AG04450 (cell line): ENCODE results near the gene PBX2. TPM values are rescaled to one million over a fixed set of nuclear protein-coding genes. Genes with fewer than 3 reads are reported as not detected.

ENCODE experiments used
- CTCF ChIA-PET: fragments of 300-600, 350-600 bp; formaldehyde crosslinking; extraction: SDS; loops from one replicate; lab custom pipeline; 2022; ENCODE audit warnings: antibody characterized with exemption, inconsistent platforms; lab: Charles Lee
- POLR2A ChIA-PET: fragments of 350-600 bp; formaldehyde crosslinking; extraction: SDS; loops from one replicate; lab custom pipeline; 2021; ENCODE audit warnings: antibody characterized with exemption, inconsistent platforms; lab: Yijun Ruan, JAX
- DNase-seq: peaks from one replicate; pipeline ENCODE4 v3.0.0-alpha.2; 2011; ENCODE audit warnings: low read depth, low spot score
- H3K27ac ChIP-seq: one replicate; pipeline ENCODE4 v1.5.1; 2012; ENCODE audit warnings: low read depth, low read length, control low read depth
- H3K27me3 ChIP-seq: one replicate; pipeline ENCODE4 v1.6.0; 2012; ENCODE audit warnings: low read length; ENCODE audit not compliant: control insufficient read depth, insufficient read depth
- H3K4me3 ChIP-seq: 2 replicates; pipeline ENCODE4 v1.5.1; 2011; ENCODE audit warnings: mild to moderate bottlenecking, low read depth, low read length, control low read depth
- H3K9me3 ChIP-seq: 2 replicates; pipeline ENCODE4 v1.5.1; 2012; ENCODE audit warnings: low read length; ENCODE audit not compliant: control insufficient read depth, insufficient read depth
- polyA plus RNA-seq: library from polyadenylated mRNA; depleted of rRNA; stranded (reverse); fragments of >200 nt; gene quantifications from 2 replicates; pipeline ENCODE4 v1.2.3, GENCODE V29; 2011
- TF ChIP-seq, protein P1 (sequence below): IDR thresholded peaks from 2 replicates; pipeline ENCODE4 v1.5.1; 2011; ENCODE audit warnings: low read depth, low read length, control low read depth, inconsistent platforms

The PBX2 gene
- polyA plus RNA-seq, 1 experiment = 56.5 TPM

DNA sequence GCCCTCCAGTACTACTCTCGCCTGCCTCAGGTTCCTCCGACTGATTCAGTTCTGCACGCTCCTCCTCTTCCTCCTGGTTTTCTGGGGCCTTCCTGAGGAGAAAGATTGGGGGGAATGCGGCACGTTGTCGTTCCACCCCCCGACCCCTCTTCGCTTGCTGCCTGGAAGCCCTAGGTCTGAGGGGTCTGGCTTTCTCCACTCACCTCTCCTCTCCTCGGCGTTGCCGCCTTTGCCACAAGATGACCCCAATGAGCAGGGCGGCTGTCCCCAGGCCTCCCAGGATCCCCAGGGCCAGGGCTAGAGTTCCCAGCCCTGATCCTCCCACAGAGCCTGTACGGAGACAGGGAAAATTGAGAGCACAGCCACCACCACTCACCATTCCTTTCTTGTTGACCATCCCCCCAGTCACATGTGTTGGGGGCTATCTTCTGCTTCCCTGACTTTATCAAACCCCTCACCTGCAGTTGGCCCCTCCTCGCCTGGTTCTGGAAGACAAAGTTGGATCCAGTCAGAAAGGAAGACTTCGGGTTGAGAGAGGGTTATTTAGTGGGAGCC lies 8.8 kb downstream of the PBX2 start:
- Histone ChIP-seq H3K27ac (no peak overlapping the region), H3K4me3 (no peak overlapping the region), H3K9me3 (no peaks in the 10 kb centered on the region), H3K27me3 (no peaks in the 10 kb centered on the region)
- ChIA-PET CTCF (interaction anchor here (0.7 kb wide), 1 partner anchor 62 kb away, joined by 3 read pairs; no protein-coding TSS in a partner anchor), POLR2A (no interaction called here)
- TF ChIP-seq, protein P1, sequence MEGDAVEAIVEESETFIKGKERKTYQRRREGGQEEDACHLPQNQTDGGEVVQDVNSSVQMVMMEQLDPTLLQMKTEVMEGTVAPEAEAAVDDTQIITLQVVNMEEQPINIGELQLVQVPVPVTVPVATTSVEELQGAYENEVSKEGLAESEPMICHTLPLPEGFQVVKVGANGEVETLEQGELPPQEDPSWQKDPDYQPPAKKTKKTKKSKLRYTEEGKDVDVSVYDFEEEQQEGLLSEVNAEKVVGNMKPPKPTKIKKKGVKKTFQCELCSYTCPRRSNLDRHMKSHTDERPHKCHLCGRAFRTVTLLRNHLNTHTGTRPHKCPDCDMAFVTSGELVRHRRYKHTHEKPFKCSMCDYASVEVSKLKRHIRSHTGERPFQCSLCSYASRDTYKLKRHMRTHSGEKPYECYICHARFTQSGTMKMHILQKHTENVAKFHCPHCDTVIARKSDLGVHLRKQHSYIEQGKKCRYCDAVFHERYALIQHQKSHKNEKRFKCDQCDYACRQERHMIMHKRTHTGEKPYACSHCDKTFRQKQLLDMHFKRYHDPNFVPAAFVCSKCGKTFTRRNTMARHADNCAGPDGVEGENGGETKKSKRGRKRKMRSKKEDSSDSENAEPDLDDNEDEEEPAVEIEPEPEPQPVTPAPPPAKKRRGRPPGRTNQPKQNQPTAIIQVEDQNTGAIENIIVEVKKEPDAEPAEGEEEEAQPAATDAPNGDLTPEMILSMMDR = no peak
- no peak for DNase-seq

DNA sequence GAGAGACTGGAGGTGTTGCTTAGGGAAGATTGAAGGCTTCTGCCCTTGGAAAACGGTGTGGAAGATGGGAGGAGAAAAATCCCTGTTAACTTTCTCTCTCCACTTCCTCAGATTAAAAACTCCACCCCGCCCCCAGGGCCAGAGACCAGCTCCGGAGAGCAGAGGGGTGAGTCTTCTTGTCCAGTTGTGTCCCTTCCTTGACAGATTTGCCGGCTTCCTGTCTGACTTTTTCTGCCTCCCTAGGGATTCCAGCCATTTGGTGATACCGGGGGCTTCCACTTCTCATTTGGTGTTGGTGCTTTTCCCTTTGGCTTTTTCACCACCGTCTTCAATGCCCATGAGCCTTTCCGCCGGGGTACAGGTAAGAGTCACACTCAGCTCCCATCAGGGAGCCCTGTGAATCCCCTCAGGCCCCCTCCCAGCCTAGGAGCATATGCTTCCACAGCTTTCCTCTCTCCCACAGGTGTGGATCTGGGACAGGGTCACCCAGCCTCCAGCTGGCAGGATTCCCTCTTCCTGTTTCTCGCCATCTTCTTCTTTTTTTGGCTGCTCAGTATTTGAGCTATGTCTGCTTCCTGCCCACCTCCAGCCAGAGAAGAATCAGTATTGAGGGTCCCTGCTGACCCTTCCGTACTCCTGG lies 10.1 kb downstream of the PBX2 start:
- ChIA-PET CTCF (interaction anchor here (1.6 kb wide), 1 partner anchor 15 kb away, joined by 13 read pairs; no protein-coding TSS in a partner anchor), POLR2A (interaction anchor here (1.0 kb wide), 1 partner anchor 10 kb away, joined by 4 read pairs; the partner anchor contains the start of gene PBX2)
- TF ChIP-seq, protein P1 = no peak
- H3K4me3 ChIP-seq = no peak overlapping the region
- no peaks in the 10 kb centered on the region for H3K27me3 ChIP-seq
- no peak overlapping the region for H3K27ac ChIP-seq
- peaks cover 3% of the 10 kb centered on the region; the same call in 1 of the 2 replicates for H3K9me3 ChIP-seq
- no peak for DNase-seq

DNA sequence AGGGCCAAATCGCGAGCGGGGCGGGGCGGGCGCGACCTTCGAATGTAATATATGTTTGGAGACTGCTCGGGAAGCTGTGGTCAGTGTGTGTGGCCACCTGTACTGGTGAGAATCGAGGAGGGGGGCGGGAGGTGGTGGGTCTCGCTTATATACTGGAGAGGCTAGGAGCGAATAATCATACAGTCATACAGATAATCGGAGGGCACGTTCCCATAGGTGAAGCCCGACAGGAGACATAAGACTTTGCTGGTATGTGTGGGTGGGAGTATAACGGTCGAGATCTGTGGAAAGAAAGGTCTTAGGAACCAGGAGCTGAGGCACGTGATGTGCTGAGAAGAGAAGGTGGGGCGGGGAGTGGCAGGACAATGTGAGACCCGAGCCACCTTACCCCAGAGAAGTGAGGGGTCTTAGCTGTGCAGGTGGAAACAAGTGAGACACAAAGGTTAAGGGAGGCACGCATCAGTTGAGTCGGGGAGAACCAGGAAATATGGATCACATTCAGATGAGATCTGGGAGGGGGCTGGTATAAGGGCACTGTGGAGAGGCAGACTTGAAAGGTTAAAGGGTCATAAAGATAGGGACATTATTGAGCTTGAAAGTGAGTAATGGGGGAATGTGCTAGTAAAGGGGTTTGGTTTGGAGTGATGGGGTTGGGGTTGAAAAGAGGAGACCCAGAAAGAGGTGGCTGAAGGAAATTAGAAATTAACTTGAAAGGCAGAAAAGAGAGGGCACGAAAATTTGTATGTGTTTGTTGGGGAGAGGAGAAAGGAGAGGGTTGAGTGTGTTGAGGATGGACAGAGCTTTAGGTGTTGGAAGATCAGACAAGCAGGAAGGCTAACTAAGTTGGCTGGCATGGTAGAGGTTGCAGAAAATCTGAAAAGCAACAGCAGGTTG lies 11.2 kb downstream of the PBX2 start:
- DNase-seq = no peak
- H3K27ac ChIP-seq = peak overlapping the region; percentile 99
- no peaks in the 10 kb centered on the region for H3K27me3 ChIP-seq
- peaks cover 3% of the 10 kb centered on the region; the same call in 1 of the 2 replicates for H3K9me3 ChIP-seq
- ChIA-PET CTCF (interaction anchor here (1.6 kb wide), 1 partner anchor 16 kb away, joined by 13 read pairs; no protein-coding TSS in a partner anchor), POLR2A (interaction anchor here (0.6 to 1.0 kb wide), 2 partner anchors 11 to 1466 kb away, joined by 4 to 7 read pairs; partner anchors contain the start of gene PBX2)
- H3K4me3 ChIP-seq = peak overlapping the region; percentile 97
- TF ChIP-seq, protein P1 = no peak

DNA sequence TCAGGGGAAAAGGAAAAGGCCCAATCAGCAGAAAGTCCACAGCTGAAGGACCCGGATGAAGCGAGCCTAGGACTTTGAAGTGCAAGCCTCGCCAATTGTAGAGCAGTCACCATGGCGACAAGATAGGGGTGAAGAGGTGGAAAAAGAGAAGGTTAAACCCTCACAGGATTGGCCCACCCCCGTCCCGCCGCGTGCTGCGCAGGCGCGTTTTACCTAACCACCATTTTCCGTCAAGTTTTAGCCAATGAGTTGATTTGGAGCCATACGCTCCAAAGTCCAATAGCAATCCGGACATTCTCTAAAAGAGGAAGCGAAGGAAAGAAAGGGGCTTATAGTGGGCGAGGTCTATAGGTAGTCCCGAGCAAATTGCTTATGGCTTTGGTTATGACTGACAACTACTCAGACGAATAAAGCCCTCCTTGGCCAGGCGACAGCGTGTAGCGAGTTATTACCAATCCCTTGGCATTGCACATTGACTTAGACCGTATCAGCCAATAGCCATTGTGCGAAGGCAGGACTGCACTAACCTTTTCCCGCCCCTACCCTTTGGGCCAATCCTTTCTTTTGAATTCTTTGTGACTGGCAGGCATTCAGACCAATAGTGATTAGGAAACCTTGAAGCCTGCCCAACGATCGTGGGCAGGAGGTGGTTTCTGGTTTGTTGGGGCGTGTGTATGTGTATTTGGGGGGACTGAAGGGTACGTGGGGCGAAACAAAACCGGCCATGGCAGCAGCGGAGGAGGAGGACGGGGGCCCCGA lies 12.0 kb downstream of the PBX2 start, which contains the start of gene RNF5:
Gene RNF5 (plus strand): TSS at position 618 of the 759 bp plus-strand sequence. CDS start 107 bp downstream, at position 725.
- H3K9me3 ChIP-seq = peaks cover 3% of the 10 kb centered on the region; the same call in 1 of the 2 replicates
- no peaks in the 10 kb centered on the region for H3K27me3 ChIP-seq
- TF ChIP-seq, protein P1 = no peak
- CTCF ChIA-PET = interaction anchor here (0.6 to 1.3 kb wide), 3 partner anchors 13 to 58 kb away, joined by 4 to 7 read pairs (median 4); no protein-coding TSS in a partner anchor
- peak; percentile 100 for DNase-seq
- peak within 1 kb of the TSS; percentile 99 for H3K27ac ChIP-seq
- H3K4me3 ChIP-seq = peak within 1 kb of the TSS; percentile 97
- POLR2A ChIA-PET = interaction anchor here (0.5 to 1.5 kb wide), 8 partner anchors 9 to 1467 kb away, joined by 3 to 11 read pairs (median 4); partner anchors contain the start of genes ATF6B and FKBPL
